Fibroblast of lung (primary cell): ENCODE data around the gene KCTD8.

Experiments
- CTCF ChIP-seq, 2 donors: IDR thresholded peaks in 1 of 2; conservative IDR thresholded peaks in 1 of 2; 1 replicate in 1 of 2; 2 replicates in 1 of 2; pipeline ENCODE4 v1.5.1; 2011 to 2012; ENCODE audit warnings: low read length in 2 of 2, control low read depth in 1 of 2, inconsistent platforms in 1 of 2, low read depth in 1 of 2, mild to moderate bottlenecking in 1 of 2
- EZH2 ChIP-seq: IDR thresholded peaks from 2 replicates; pipeline ENCODE4 v1.5.1; 2012; ENCODE audit warnings: low read length, control low read depth, mild to moderate bottlenecking; ENCODE audit errors: missing control alignments

GRCh38 chr4:44279469-44279868, 169.1 kb downstream of the KCTD8 start:
- no peak for TF ChIP-seq CTCF (conservative IDR thresholded peaks at IDR 0.05 in 1 of 2, IDR thresholded peaks at IDR 0.05 in 1 of 2; ENCODE audit: low read depth in 1 of 2, low read length in 2 of 2)
- no peak for TF ChIP-seq EZH2
